ENCODE data around the gene TMEM165. TPM values are rescaled to one million over a fixed set of nuclear protein-coding genes. Genes with fewer than 3 reads are reported as not detected.

Gene TMEM165
- total RNA-seq, 1 donor from 2014 or later, result 90.7 TPM

GRCh38 chr4:55407764-55408163 is 12.0 kb downstream of the TMEM165 start:
- ATAC-seq, result no peak

DNA sequence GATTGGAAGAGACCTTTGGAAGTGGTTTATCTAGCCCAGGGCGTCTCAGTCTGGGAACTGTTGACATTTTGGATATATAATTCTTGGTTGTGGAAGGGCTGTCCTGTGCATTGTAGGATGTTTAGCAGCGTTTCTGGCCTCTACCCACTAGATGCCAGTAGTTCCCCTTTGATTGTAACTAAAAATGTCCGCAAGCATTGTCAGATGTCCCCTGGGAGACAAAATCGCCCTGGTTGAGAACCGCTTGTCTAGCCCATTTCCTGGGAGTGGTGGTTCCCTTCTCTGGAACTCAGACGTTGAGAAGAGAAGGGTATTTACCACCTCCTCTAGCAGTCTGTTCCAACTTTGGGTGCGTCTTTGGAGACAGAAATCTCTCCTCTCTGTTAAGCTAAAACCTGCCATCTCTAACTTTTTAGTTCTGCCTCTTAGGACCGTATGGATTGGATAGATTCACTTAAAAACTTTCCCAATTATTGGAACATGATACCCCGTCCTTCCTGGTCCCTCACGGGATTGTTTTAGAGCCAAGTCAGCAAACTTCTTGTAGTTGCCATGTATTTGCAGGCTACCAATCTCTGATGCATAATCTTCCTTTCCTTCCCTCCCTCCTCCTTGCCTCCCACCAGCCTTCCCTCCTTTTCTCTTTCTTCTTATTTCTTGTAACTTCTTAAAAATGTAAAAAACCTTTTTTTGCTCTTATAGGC is 13.9 kb downstream of the TMEM165 start:
- ATAC-seq, result no peak

DNA sequence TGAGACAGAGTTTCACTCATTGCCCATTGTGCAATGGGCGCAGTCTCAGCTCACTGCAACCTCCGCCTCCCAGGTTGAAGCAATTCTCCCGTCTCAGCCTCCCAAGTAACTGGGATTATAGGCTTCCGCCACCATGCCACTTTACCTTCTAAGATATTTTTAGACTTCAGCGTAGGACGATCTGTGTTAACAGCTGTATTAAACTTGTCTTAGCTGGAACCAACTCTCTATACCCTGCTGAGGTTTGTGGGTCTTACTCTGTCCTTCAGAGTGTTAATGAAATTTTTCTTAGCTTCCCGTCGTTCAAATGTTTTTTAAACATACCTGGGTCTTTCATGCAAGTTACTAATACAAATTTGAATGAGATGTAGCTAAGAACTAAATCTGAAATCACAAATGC is 14.7 kb downstream of the TMEM165 start:
- no peak for ATAC-seq

- ATAC-seq, result peak; percentile 62
Measured at GRCh38 chr4:55411621-55412020, 15.9 kb downstream of the TMEM165 start.

DNA sequence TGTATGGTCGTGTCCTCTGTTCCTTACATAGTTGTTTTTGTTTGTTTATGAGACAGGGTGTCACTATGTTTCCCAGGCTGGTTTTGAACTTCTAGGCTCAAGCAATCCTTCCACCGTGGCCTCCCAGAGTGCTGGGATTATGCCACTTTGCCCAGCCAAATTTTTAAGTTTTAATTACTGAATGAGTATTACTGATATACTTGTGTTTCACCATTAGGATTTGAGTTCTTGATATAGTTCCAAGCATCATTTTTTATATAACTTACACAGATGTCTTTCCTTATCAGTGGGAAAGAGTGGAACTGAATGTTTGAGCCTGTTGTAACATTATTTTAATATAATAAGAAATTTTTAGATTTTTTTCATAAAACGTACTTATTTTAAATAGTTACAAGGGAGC is 20.4 kb downstream of the TMEM165 start:
- no peak for ATAC-seq

DNA sequence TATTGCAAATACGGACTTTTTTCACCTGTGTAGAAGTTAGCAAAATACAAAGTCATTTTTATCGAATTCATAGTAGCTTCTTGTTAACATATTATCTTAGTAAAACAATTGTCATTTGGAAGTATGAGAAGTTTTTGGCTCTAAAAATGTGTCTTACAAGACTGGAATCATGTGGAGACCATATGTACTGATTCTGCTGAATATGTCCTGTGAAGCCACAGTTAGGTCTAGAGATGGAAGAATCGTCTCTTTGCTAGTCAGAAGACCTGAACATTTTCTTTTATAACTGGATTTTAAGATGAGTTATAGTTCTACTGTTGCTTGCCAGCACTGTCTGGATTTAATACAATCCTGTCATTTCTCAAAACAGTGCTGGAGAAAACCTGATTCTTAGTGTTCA is 29.0 kb downstream of the TMEM165 start:
- no peak for ATAC-seq

- ATAC-seq, result no peak
Measured at GRCh38 chr4:55431710-55432336, 36.1 kb downstream of the TMEM165 start.

GRCh38 chr4:55435141-55435841 is 39.5 kb downstream of the TMEM165 start:
- ATAC-seq, result peak; percentile 49

GRCh38 chr4:55437356-55437796 is 41.6 kb downstream of the TMEM165 start:
- peak; percentile 55 for ATAC-seq

GRCh38 chr4:55437823-55438222 is 42.1 kb downstream of the TMEM165 start:
- no peak for ATAC-seq

- ATAC-seq, result no peak
Measured at GRCh38 chr4:55438314-55438713, 42.6 kb downstream of the TMEM165 start.

- ATAC-seq, result no peak
Measured at GRCh38 chr4:55439023-55439422, 43.3 kb downstream of the TMEM165 start.

DNA sequence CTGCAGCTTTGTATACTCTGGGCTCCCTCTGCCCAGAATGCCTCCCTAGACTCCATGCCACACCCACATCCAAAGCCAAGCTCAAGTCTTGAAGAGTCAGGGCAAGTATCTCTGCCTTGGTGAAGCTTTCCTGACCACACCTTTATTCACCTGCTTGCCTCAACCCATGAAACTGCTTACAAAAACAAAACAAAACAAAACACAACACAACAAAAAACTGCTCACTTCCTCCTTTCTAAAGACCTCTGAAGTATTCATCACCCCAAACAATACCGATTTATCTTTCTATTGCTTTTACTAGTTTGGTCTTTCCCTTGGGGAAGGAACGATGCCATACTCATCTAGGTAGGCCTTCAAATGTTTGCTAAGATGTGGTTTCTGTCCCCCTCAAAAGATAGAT is 45.0 kb downstream of the TMEM165 start:
- ATAC-seq, result peak; percentile 51

GRCh38 chr4:55442541-55442940 is 46.8 kb downstream of the TMEM165 start:
- no peak for ATAC-seq

- peak; percentile 32 for ATAC-seq
Measured at GRCh38 chr4:55444827-55445226, 49.1 kb downstream of the TMEM165 start.

DNA sequence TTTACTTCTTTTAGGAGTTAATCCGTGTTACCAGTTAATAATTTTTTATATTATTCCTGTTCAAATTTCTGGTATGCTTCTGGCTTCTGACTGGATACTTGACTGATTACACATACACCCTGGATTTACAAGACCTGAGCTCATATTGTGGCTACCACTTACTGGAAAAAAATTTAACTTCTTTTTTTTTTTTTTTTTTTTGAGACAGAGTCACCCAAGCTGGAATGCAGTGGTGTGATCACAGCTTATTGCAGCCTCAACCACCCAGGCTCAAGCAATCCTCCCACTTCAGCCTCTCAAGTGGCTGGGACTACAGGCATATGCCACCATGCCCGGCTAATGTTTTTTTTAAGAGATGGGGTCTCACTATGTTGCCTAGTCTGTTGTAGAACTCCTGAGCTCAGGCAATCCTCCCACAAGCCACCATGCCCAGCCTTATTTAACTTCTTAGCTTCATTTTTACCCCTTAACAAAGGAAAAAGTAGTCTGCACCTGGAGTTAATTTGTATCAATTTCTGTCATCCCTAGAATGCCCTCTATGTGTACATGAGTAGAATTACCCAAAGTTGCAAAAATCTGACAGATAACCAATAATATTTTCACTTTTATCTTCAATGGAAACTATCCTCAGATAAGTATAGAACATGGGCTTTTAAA is 50.3 kb downstream of the TMEM165 start:
- no peak for ATAC-seq

- no peak for ATAC-seq
Measured at GRCh38 chr4:55446578-55446922, 50.8 kb downstream of the TMEM165 start.

DNA sequence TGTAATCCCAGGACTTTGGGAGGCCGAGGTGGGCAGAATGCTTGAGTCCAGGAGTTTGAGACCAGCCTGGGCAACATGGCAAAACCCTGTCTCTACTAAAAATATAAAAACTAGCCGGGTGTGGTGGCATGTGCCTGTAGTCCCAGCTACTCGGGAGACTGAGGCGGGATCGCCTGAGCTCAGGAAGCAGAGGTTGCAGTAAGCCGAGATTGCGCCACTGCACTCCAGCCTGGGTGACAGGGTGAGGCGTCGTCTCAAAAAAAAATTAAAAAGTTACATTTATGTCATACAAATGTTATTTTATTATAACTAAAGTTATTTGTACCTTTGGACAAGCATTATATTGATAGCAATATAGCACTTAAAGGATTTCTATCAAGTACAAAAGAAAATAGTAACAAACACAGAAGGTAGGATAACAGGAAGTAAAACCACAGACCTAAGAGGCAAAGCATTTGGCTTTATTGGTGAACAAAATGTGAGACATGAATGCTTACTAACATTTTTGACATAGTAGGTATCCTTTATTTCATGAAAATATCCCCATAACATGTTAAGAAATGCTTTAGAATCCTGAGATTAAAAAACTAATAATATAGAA is 51.5 kb downstream of the TMEM165 start:
- no peak for ATAC-seq

DNA sequence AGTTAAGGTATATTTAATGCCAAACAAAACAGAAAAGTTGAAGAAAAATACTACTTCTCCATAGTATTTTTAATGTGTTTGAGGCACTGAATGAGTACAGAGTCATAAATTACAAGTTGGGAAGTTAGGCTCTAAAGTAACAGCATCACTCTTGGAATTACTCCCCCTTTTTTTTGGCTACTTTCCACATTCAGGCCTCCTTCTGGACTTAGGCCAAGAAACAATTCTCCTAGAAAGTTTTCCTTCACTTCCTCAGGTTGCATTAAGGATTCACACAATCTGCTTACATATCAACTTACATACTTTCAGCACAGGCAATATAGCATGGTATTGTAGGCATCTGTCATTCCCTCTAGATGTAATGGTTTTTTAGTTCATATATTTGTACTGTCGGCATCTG is 52.1 kb downstream of the TMEM165 start:
- no peak for ATAC-seq

GRCh38 chr4:55450566-55450965 is 54.8 kb downstream of the TMEM165 start:
- ATAC-seq, result no peak

DNA sequence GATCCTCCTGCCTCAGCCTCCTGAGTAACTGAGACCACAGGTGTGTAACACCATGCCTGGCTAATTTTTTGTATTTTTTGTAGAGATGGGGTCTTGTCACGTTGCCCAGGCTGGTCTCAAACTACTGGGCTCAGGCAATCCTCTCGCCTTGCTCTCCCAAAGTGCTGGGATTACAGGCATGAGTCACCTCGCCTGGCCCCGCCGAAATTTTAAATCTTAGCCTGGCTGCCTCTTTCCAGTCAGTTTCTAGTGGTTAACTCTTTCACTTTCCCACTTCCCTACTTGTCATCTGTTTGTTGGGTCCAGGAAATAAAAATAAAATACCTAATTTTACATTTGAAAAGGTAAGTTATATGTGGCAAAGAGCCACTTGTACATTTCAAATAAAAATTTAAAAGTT is 62.4 kb downstream of the TMEM165 start:
- peak; percentile 38 for ATAC-seq

DNA sequence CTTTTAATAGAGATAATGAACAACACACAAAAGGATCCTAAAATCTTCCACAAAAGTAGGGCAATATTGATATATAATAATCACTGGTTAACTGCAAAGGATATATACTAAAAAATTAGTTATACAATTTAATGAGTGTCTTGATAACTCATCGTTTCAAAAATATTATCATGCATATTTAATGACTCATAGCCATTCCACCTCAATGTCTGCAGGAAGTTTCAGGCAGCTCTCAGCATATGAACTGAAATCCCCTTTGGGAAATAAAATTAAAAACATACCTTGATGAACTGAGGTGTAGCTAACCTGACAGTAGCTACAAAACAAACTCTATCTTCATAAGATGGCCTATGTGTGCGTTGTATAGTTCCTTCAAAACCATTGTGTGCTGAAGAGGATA is 62.9 kb downstream of the TMEM165 start:
- ATAC-seq, result no peak

GRCh38 chr4:55466001-55466400 is 70.2 kb downstream of the TMEM165 start:
- no peak for ATAC-seq
